Measurements from ENCODE around the gene MICALL2.

DNA sequence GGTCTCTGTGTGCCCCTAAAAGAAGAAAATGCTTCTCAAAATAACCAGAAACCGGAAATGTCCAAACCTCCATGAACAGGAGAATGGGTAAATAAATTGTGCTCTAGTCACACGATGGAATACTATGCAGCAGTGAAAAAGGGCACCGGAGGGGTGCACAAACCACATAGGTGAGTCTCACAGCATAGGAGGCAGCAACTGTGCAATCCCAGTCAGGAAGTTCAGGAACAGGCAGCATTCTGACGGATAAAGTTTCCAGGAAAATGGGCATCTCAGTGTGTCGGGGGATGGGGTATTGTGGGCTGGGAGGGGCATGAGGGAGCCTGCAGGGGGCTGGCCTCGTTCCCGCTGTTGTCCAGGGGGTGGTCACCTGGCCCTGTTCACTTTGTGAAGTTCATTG lies 63.1 kb downstream of the MICALL2 start:
- TF ChIP-seq ZBTB7A (tag by site-specific recombination; IDR thresholded peaks at IDR 0.05; ENCODE audit: low read depth): no peak
- TF ChIP-seq, protein P1, sequence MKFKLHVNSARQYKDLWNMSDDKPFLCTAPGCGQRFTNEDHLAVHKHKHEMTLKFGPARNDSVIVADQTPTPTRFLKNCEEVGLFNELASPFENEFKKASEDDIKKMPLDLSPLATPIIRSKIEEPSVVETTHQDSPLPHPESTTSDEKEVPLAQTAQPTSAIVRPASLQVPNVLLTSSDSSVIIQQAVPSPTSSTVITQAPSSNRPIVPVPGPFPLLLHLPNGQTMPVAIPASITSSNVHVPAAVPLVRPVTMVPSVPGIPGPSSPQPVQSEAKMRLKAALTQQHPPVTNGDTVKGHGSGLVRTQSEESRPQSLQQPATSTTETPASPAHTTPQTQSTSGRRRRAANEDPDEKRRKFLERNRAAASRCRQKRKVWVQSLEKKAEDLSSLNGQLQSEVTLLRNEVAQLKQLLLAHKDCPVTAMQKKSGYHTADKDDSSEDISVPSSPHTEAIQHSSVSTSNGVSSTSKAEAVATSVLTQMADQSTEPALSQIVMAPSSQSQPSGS (tag by site-specific recombination; IDR thresholded peaks at IDR 0.05; ENCODE audit: low read depth): no peak
- TF ChIP-seq, protein P2, sequence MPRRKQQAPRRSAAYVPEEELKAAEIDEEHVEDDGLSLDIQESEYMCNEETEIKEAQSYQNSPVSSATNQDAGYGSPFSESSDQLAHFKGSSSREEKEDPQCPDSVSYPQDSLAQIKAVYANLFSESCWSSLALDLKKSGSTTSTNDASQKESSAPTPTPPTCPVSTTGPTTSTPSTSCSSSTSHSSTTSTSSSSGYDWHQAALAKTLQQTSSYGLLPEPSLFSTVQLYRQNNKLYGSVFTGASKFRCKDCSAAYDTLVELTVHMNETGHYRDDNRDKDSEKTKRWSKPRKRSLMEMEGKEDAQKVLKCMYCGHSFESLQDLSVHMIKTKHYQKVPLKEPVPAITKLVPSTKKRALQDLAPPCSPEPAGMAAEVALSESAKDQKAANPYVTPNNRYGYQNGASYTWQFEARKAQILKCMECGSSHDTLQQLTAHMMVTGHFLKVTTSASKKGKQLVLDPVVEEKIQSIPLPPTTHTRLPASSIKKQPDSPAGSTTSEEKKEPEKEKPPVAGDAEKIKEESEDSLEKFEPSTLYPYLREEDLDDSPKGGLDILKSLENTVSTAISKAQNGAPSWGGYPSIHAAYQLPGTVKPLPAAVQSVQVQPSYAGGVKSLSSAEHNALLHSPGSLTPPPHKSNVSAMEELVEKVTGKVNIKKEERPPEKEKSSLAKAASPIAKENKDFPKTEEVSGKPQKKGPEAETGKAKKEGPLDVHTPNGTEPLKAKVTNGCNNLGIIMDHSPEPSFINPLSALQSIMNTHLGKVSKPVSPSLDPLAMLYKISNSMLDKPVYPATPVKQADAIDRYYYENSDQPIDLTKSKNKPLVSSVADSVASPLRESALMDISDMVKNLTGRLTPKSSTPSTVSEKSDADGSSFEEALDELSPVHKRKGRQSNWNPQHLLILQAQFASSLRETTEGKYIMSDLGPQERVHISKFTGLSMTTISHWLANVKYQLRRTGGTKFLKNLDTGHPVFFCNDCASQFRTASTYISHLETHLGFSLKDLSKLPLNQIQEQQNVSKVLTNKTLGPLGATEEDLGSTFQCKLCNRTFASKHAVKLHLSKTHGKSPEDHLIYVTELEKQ (tag by site-specific recombination; IDR thresholded peaks at IDR 0.05; ENCODE audit: borderline replicate concordance): no peak
- TF ChIP-seq, protein P3, sequence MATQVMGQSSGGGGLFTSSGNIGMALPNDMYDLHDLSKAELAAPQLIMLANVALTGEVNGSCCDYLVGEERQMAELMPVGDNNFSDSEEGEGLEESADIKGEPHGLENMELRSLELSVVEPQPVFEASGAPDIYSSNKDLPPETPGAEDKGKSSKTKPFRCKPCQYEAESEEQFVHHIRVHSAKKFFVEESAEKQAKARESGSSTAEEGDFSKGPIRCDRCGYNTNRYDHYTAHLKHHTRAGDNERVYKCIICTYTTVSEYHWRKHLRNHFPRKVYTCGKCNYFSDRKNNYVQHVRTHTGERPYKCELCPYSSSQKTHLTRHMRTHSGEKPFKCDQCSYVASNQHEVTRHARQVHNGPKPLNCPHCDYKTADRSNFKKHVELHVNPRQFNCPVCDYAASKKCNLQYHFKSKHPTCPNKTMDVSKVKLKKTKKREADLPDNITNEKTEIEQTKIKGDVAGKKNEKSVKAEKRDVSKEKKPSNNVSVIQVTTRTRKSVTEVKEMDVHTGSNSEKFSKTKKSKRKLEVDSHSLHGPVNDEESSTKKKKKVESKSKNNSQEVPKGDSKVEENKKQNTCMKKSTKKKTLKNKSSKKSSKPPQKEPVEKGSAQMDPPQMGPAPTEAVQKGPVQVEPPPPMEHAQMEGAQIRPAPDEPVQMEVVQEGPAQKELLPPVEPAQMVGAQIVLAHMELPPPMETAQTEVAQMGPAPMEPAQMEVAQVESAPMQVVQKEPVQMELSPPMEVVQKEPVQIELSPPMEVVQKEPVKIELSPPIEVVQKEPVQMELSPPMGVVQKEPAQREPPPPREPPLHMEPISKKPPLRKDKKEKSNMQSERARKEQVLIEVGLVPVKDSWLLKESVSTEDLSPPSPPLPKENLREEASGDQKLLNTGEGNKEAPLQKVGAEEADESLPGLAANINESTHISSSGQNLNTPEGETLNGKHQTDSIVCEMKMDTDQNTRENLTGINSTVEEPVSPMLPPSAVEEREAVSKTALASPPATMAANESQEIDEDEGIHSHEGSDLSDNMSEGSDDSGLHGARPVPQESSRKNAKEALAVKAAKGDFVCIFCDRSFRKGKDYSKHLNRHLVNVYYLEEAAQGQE (tag by site-specific recombination; IDR thresholded peaks at IDR 0.05): no peak

Data from HEK293 (cell line).